Stimulated activated CD4-positive, alpha-beta T cell treated with anti-CD3 and anti-CD28 coated beads, Interleukin-4, amount 100 ng/mL, for 48 hours (primary cell): ENCODE results near the gene CIDEC.
"Not testable (repeated sequence)": the region's sequence is repeated elsewhere in the genome, so short reads cannot be mapped to it uniquely, and the experiment has no call there.

ENCODE experiments used
- DNase-seq, 2 donors: peaks; one replicate each; pipeline ENCODE4 v3.0.0-alpha.2; 2020; ENCODE audit warnings: low read depth in 2 of 2

CIDEC gene

GRCh38 chr3:9847870-9848269 lies 32.2 kb downstream of the CIDEC start:
- DNase-seq, result not testable (repeated sequence)

- DNase-seq, result no peak
These were observed 33.0 kb downstream of the CIDEC start for GRCh38 chr3:9846931-9847488.

- DNase-seq, result no peak
These were observed 33.8 kb downstream of the CIDEC start for GRCh38 chr3:9846231-9846630.

DNA sequence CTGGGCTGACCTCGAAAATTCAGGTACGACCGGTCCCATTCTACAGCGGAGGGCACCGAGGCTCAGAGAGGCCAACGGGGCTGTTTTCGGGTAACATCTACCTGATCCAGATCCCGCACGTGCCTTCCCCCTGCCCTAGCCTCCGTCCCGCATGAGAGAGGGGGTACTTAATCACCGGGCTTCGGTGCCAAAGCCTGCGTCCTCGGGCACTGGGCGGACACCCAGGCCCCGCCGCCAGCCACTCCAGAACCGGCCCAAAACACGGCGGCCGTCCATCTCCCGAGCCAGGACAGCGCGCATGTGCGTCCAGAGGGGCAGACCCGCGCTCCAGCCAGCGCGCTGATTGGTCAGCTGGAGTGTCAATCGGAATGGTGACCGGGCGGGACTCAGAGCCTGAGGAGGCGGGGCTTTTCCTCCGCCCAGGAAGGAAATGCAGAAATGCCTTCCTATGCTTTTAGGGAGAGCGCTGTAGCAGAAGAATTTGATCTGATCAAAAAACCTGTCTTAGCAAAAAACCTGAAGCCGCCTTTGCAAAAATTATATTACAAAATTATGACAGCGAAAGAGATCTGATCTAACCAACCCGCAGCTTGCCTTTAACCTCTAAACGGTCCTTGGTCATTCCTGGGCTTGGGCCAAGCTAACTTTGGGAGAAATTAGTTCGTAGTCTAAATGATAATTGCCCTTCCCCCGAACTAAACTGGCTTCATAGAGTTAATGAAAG lies 36.2 kb downstream of the CIDEC start, which contains the start of gene RPUSD3:
Gene RPUSD3, minus strand, starts transcription at position 294 of the 724 bp plus-strand sequence. Its CDS starts 18 bp downstream, at position 276.
- DNase-seq, result peak; percentile 94 to 98

DNA sequence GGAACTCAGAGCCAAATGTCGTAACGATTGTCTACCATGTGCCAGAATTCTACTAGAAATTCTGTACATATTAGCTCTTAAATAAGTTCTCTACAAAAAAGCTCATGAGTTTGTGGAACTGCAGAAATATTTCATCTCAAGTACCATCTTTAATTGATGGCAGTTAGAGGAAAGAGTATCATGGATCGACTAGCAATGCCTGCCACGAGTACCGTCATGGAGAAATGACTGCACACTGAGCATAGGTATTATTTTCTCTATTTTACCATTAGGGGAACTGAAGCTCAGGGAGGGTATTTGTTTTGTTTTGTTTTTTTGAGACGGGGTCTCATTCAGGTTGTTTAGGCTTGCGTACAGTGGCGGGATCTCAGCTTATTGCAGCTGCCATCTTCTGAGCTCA lies 39.0 kb downstream of the CIDEC start:
- no peak for DNase-seq

DNA sequence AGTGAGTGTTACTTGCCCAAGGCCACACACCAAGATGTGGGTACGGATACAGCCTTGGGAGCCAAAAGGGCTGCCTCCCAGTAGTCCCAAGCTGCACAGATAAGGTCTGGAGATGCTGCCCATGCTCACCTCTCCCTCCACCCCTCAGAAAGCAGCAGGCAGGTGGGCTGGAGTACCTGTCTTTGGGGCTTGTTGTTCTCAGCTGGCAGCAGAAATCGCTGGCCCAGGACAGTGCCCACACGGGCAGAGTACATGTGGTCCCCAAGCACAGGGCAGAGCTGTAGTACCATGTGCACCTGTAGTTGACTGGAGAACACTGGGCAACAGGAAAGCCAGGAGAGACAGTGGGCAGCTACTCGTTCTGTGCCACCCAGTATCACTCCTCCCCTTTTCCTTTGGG lies 41.2 kb downstream of the CIDEC start:
- DNase-seq, result no peak

GRCh38 chr3:9837701-9838582 lies 42.1 kb downstream of the CIDEC start:
- no peak for DNase-seq

GRCh38 chr3:9834520-9835380 lies 45.3 kb downstream of the CIDEC start:
- no peak for DNase-seq

- DNase-seq, result no peak
These were observed 47.0 kb downstream of the CIDEC start for GRCh38 chr3:9833078-9833477.

DNA sequence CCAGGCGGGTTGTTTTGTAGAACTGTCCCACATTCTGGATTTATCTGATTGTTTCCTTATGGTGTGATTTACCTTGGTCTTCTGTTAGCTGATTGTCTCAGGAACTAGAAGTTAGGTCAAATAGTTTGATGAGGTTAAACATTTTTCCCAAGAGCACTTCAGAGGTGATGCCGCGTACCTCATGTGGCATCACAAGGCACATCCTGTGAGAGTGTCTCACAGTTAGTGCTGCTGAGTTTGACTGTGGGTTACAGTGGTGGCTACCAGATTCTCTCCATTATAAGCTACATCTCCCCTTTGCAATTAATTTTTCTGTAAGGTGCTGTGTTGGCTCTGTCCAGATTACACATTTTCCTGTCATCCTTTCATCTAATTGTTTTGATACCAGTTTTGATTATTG lies 48.8 kb downstream of the CIDEC start:
- DNase-seq, result no peak

GRCh38 chr3:9828801-9829755 lies 51.0 kb downstream of the CIDEC start:
- no peak for DNase-seq

- DNase-seq, result no peak
These were observed 53.1 kb downstream of the CIDEC start for GRCh38 chr3:9826815-9827573.

DNA sequence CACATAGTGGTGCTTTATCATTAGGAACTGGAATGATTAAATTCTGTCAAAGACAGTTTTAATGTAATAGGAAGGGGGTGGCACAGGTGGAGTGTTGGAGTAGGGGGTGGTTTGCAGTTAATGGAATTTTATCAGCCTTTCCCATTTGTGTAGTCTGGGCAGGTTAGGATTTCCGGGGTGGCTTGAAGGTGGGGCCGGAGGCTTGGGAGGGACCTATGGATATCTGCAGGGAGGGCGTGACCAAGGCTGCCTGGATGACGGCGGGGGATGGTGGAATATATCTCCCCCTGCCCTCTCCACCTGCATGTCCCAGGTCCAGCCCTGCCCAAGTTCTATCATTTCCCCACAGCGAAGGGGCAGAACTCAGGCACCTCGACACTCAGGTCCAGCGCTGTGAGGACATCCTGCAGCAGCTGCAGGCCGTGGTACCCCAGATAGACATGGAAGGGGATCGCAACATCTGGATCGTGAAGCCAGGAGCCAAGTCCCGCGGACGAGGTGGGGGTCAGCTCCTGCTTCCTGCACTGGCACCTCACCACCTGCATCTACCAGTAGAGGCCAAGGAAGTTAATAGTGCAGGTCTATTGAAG lies 54.5 kb downstream of the CIDEC start:
- no peak for DNase-seq

DNA sequence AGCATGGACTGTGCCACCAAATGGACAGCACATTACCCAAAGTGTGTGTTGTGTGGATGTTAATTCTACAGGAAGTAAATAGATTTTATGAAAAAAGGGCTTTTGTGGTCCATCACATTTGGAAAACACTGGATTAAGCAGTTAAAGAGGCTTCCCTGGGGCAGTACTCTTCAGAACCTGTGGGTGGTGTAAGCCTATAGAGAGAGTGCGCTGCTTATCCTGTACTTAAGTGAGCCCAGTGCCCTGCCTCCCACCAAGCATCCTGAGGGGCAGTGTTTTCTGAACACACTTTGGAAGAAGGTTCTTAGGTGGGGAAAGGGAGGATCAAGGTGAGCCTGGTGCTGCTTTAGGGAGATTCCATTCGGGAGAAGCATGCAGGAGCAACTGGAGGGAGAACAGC lies 59.1 kb downstream of the CIDEC start:
- DNase-seq, result no peak

- DNase-seq, result no peak
These were observed 59.5 kb downstream of the CIDEC start for GRCh38 chr3:9820543-9820942.

DNA sequence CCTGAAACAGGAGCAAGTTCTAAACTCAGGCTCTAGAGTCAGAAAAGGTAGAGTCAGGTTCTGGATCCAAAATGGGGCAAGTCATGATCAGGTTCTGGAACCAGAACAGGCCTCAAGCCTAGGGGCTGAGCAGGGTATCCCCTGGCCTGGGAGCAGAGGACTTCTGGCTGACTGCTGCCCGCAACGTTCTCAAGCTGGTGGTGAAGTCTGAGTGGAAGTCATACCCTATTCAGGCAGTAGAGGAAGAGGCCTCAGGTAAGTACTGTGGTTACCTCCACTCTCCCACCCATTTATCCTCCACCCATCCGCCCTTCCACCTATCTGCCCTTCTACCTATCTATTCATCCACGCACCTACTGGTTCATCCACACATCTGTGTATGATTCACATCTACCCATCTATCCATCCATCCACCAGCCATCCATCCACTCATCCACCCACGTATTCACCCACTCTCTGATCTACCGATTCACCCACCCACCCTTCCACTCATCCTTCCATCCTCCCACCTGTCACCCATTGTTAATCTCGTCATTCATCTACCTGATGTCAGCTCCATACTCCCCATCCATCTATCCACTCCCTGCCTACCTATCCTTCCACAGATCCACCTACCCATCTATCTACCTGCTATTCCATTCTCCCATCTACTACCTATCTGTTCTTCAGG lies 61.3 kb downstream of the CIDEC start:
- no peak for DNase-seq

DNA sequence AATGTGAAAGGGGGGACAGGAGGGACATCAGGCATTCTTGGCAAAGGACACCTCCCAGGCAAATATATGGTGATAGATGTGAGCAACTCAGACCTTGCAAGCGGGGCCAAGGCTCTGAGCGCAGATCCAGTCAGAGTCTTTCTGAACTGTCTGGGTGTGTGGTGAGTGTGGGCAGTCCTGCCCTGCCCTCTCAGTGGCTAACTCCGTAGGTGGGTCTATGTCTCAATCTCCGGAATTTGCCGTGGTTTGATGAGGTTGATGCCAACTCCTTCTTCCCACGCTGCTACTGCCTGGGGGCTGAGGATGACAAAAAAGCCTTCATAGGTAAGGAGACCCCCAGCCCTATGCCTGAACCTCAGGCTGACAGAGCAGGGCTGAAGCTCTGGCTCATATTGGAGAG lies 62.6 kb downstream of the CIDEC start:
- DNase-seq, result no peak
